ENCODE measurements around the gene GALNT5.
"Not testable (repeated sequence)": the region's sequence is repeated elsewhere in the genome, so short reads cannot be mapped to it uniquely, and the experiment has no call there.

The GALNT5 gene

GRCh38 chr2:157327621-157328500 is 70.4 kb downstream of the GALNT5 start:
- peak; percentile 88 for DNase-seq (ENCODE audit: low read depth)

DNA sequence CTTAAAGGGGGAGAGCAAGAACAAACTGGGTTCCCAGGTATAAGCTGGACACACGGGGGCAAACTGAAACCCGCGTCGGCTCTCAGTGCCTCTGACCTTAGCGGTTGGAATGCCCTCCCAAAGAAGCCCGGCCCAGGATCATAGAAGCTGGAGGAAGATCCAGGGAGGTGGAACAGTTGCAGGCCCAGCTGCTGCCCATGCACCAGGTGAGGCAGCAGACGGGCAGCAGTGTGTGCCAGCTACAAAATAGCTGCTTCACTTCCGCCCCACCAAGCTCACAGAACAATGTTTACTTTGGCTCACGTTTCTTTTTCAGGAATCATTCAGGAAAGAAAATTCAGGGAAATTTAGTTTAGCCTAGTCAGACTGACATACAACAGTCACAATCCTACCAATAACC is 72.0 kb downstream of the GALNT5 start:
- DNase-seq (ENCODE audit: low read depth), result no peak

GRCh38 chr2:157333304-157334047 is 76.0 kb downstream of the GALNT5 start:
- no peak for DNase-seq (ENCODE audit: low read depth)

DNA sequence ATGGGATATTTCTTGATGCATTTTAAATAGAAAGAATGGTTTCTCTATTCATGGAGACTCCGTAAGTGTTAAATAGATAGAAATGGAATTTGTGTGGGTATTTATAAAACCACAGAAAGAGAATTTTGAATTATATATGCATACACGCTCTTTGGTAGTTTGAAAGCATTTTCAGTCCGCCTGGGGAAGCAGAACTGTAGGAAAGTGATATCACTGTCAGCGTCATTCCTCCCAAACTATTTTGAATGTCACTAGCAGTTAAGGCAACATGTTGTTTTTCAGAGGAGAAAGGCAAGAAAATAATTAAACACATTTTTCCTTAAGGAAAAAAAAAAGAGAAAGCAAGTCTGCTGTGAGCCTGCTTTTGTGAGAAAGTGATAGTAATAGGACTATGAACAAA is 76.8 kb downstream of the GALNT5 start:
- no peak for DNase-seq (ENCODE audit: low read depth)

DNA sequence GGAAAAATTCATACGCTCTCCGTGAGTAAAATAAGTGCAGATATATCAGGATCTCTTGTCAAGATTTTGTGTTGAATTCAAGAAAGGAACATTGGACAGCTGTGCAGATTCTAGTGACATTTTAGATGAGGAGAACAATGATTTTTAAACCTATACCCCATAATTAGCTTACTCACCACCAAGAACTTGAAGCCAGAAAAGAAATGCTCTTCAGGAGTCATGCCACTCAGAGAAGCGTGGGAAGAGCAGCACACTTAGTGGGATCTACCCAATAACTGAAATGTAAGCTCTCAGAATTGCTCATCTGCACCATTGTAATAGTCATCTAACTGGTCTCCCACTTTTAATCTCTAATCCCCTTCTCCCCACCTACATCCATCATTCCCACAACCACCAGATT is 77.3 kb downstream of the GALNT5 start:
- no peak for DNase-seq (ENCODE audit: low read depth)

DNA sequence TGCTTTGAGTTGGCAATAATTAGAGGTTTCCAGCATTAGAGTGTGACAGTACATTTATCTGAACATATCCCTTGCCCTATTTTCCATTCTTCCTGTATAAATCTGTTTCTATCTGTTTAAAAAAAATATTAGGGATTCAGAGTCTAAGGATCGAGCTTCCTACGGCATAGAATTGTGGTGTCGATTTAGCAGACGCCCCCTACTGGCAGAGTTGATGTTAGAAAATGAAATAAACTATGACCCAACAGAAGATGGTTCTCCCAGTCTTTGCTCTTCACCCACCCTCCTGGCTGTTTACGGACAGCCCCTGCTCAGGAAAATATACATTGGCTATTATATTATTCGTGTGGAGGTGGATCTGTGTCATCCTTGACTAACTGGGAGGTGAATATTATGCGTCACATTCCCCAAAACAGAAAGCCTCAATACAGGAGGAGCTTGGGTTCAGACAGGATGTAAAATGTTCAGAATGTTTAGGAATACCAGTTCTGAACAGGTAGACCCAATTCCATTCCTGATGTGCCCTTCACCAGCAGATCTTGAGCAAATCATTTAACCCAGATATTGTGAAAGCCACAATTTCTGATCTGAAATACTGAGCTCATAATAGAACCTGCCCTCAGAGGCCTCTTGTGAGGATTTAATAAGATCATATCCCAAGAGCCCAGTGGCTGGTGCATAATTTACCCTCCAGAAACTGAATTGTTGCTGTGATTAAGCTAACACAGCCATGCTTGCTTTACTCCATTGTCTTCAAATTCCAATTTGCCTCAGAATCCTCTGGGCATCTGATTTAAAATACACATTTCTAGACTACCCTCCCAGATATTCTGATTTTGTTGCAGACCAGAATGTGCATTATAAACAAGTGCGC is 78.9 kb downstream of the GALNT5 start:
- peak; percentile 39 for DNase-seq (ENCODE audit: low read depth)

- no peak for DNase-seq (ENCODE audit: low read depth)
Measured at GRCh38 chr2:157337978-157338377, 80.5 kb downstream of the GALNT5 start.

DNA sequence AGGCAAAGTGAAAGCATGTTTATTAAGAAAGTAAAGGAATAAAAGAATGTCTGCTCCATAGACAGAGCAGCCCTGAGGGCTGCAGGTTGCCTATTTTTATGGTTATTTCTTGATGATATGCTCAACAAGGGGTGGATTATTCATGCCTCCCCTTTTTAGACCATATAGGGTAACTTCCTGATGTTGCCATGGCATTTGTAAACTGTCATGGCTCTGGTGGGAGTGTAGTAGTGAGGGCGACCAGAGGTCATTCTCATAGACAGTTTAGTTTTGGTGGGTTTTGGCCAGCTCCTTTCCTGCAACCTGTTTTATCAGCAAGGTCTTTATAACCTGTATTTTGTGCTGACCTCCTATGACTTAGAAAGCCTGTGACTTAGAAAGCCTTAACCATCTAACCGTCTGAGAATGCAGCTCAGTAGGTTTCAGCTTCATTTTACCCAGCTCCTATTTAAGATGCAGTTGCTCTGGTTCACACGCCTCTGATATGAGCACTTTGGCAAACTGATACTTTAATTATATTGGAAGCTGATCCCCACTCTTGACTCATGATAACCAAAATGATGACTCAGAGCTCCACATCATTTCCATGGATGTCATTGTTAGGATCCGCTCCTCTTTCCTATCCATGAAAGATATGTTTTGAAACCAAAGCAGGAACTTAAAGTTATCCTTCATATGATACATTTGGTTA is 82.6 kb downstream of the GALNT5 start:
- DNase-seq (ENCODE audit: low read depth), result no peak

DNA sequence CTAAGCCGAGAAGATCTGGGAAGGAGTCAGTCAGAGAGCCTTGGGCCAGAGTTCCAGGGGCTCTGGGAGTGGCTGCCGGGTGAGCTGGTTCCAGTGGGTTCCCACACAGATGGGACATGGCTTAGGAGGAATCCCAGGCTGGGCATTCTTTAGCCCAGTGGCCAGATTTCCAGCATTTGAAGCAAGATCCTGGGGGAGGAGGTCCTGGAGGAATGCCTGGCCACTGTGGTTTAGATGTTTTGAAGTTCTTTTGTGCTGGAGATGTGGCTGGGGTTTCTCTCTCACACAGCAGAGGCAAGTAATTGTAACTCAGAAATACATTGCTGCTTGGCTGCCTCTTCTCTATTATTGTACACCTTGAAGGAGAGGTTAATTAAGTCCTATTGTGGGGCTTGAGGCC is 83.9 kb downstream of the GALNT5 start:
- not testable (repeated sequence) for DNase-seq (ENCODE audit: low read depth)

- no peak for DNase-seq (ENCODE audit: low read depth)
Measured at GRCh38 chr2:157345647-157346389, 88.3 kb downstream of the GALNT5 start.

DNA sequence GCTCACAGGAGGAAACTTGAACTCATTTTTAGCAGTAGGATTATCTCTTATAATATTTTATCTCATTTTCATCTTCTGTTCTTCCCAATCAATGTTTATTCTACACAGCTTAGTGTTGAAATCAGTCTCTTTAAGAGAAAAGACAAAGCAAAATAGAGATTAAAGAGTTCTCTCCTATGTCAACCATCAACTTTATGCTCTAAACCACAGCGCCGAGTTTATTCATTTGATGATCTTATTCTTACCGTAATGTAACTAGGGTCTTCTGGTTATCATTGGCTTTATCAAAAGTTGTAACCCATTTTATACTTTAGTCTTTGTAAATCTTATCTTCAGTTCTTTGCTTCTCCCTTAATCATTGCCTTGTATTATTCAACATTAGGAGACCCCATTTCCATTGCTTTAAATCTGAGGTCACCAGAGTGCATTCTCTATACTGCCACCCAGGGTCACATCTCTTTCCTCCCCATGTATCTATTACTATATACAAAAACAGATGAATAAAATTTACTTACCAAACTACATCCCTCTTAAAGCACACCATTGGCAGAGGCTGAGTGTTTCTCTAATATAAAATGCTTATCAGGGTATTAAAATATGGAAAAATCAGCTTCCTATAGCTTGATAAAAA is 90.9 kb downstream of the GALNT5 start:
- no peak for DNase-seq (ENCODE audit: low read depth)

DNA sequence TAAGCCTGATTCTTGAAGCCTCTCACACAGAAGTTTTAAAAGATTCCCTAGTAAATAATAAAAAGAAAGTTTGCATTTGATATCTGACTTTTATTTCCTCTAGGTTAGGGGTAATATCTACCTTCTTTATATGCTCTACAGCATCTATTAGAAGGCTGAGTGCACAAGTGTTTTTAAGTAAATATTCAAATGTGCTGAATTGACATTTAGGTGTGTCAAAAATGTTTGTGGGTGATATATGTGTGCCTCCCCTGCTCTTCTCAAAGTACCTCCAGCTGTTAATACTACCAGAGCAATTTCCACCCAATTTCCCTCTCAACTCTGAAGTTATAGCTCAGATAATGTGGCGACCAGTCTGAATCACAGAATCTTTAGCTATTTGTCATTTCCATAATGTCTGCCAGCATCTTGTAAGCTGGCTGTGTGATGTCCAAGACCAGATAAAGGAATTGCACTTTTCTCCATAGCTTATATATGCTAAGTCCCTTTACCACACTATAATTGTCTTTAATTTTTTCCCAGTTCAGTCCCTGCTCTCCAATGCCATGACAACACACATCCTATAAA is 92.5 kb downstream of the GALNT5 start:
- no peak for DNase-seq (ENCODE audit: low read depth)

DNA sequence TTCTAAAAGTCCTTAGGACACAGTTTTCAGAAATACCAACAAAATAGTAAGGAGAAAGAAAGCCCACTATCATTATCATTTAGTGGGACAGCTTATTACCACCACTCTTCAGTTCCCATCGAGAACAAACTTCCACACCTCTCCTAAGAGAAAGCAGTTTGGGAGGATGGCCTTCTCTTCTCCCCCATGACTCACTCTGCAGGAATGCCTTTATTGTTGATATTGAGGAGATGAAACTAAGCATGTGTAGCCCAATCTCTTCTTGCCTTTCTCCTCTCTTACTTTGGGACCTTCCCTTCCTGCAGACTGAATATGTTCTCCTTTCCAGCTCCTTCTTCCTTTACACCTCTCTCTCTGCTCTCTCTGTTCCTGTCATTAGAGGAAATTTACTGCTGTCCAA is 98.1 kb downstream of the GALNT5 start:
- DNase-seq (ENCODE audit: low read depth), result no peak

DNA sequence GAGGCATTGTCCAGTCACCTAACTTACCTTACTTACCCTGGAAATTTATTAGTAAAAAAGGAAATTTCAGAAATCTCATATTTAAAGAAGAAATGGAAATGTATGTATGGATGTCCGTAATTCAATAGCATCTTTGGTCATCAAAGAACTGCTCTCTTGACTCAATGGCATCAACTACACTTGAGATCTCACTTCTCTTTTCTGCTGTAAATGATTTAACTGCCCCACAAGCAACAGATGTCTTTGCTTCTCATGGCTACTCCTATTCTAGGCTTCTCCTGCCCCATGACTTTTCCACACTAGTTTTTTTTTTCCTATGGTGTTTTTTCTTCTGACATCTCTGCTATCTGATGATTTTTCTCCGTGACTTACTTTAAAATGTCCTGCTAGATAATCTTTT is 102.1 kb downstream of the GALNT5 start:
- no peak for DNase-seq (ENCODE audit: low read depth)

DNA sequence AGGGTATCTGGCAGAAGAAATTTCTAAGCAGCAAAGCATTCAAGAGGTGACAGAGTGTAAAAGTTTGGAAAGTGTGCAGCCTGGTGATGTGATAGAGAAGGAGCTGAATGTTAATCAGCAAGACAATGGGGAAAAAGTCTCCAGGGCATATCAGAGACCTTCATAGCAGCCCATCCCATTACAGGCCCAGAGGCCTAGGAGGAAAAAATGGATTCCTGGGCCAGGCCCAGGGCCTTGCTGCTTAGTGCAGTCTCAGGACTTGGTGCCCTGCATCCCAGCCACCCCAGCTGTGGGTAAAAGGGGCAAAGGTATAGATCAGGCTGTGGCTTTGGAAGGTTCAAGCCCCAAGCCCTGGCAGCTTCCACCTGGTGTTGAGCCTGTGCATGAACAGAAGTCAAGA is 104.0 kb downstream of the GALNT5 start:
- no peak for DNase-seq (ENCODE audit: low read depth)

GRCh38 chr2:157362627-157363026 is 105.1 kb downstream of the GALNT5 start:
- DNase-seq (ENCODE audit: low read depth), result no peak

DNA sequence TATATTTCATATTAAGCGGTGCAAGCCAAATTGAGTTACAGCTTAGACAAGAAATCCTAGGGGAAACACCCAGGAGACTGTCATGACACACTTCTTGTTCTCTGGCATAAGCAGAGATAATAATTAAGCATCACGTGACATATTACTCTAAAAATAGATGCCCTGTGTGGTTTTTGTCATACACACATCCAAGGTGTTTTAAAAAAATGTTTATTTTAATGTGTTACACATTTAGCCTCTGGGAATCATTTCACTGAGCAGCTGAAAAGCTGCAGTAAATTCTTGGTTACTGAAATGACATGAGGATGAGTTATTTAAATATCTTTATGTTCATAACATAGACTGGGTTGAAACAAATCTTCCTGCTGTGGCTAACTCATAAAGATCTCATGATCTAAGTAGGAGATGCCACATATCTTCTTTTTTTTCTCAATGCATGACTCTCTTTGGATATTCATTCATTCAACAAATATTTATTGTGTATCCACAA is 106.2 kb downstream of the GALNT5 start:
- DNase-seq (ENCODE audit: low read depth), result no peak

Data from activated T-cell treated with anti-CD3 and anti-CD28 coated beads for 1 hour (primary cell).